Rectal smooth muscle tissue (tissue), 1 donor: ENCODE measurements around the gene C17orf75.

Experiments used
- H3K27ac ChIP-seq: one replicate; pipeline ENCODE4 v1.7.0; 2013; ENCODE audit warnings: low read depth, low read length, inconsistent platforms
- H3K27me3 ChIP-seq: one replicate; pipeline ENCODE4 v1.7.0; 2013; ENCODE audit warnings: low read length; ENCODE audit not compliant: control insufficient read depth, insufficient read depth
- H3K36me3 ChIP-seq: one replicate; pipeline ENCODE4 v1.7.0; 2013; ENCODE audit warnings: low read length; ENCODE audit not compliant: control insufficient read depth, insufficient read depth
- H3K4me1 ChIP-seq: one replicate; pipeline ENCODE4 v1.7.0; 2013; ENCODE audit warnings: low read length; ENCODE audit not compliant: control insufficient read depth, insufficient read depth
- H3K4me3 ChIP-seq: one replicate; pipeline ENCODE4 v1.7.0; 2013; ENCODE audit warnings: low read length
- H3K9ac ChIP-seq: one replicate; pipeline ENCODE4 v1.7.0; 2013; ENCODE audit warnings: low read length

The C17orf75 gene

GRCh38 chr17:32297860-32298259 is 44.1 kb downstream of the C17orf75 start:
- Histone ChIP-seq H3K4me3 (no peak overlapping the region), H3K36me3 (no peaks in the 10 kb centered on the region), H3K9ac (no peak overlapping the region), H3K27me3 (no peaks in the 10 kb centered on the region), H3K4me1 (no peaks in the 10 kb centered on the region), H3K27ac (no peak overlapping the region)

DNA sequence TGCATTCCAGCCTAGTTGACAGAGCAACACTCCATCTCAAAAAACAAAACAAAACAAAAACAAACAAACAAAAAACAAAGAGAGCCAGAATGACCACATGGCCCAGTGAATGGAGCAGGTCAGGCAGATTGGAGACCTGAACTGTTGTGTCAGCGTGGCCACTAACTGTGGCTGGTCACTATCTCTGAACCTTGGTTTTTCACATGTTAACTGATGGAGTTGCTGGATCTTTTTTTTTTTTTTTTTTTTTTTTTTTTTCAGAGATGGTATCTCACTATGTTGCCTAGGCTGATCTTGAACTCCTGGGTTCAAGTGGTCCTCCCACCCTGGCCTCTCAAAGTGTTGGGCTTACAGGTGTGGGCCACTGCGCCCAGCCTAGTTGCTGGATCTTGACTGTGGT is 44.5 kb downstream of the C17orf75 start:
- no peak overlapping the region for H3K27ac ChIP-seq
- H3K9ac ChIP-seq, result no peak overlapping the region
- no peaks in the 10 kb centered on the region for H3K36me3 ChIP-seq
- H3K4me3 ChIP-seq, result no peak overlapping the region
- no peaks in the 10 kb centered on the region for H3K4me1 ChIP-seq
- no peaks in the 10 kb centered on the region for H3K27me3 ChIP-seq

- H3K4me3 ChIP-seq, result no peak overlapping the region
- no peaks in the 10 kb centered on the region for H3K36me3 ChIP-seq
- H3K27ac ChIP-seq, result no peak overlapping the region
- no peak overlapping the region for H3K9ac ChIP-seq
- no peaks in the 10 kb centered on the region for H3K27me3 ChIP-seq
- H3K4me1 ChIP-seq, result no peaks in the 10 kb centered on the region
These were observed 49.9 kb downstream of the C17orf75 start for GRCh38 chr17:32292094-32292493.

DNA sequence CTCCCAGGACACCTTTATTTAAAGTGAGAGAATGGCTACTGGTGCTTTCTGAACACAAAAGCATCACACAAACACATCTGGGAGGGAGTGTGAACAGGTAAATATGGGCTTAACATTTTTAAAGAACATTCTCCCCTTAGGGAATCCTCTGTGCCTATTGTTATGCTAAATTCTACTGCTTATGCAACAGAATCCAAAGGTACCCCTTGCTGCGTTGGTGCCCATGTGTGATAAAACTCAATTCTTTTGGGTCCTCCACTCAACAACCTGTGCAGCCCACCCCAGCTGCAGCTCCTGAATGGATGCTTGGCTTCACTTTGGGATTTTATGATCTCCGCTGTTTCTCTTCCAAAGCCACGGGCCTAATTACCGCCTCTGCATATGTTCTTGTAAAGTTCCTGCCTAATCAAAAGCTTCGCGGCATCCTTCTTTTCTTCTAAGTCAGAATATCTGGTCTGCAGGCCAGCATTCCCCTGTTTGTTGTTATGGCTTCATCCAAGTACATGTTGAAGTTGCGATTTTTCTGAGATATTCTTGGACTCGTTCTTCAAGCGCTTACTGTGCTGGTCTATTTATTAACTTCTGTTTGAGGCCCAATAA is 52.4 kb downstream of the C17orf75 start:
- no peak overlapping the region for H3K9ac ChIP-seq
- no peaks in the 10 kb centered on the region for H3K36me3 ChIP-seq
- no peak overlapping the region for H3K27ac ChIP-seq
- no peaks in the 10 kb centered on the region for H3K4me1 ChIP-seq
- no peak overlapping the region for H3K4me3 ChIP-seq
- no peaks in the 10 kb centered on the region for H3K27me3 ChIP-seq

DNA sequence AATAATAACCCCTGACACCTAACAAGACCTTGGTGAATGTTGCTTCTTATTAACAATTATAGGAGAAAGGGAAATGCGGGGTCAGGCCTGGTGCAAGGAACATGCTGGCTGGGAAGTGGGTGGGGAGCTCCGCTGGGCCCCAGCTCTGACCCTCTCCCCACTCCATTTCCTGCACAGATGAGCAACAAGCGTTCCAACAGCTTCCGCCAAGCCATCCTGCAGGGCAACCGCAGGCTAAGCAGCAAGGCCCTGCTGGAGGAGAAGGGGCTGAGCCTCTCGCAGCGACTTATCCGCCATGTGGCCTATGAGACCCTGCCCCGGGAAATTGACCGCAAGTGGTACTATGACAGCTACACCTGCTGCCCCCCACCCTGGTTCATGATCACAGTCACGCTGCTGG is 53.4 kb downstream of the C17orf75 start:
- no peak overlapping the region for H3K4me3 ChIP-seq
- no peak overlapping the region for H3K27ac ChIP-seq
- H3K27me3 ChIP-seq, result peaks cover 5% of the 10 kb centered on the region
- no peaks in the 10 kb centered on the region for H3K36me3 ChIP-seq
- no peaks in the 10 kb centered on the region for H3K4me1 ChIP-seq
- no peak overlapping the region for H3K9ac ChIP-seq

GRCh38 chr17:32287804-32288511 is 54.0 kb downstream of the C17orf75 start:
- Histone ChIP-seq H3K27ac (no peak overlapping the region), H3K4me1 (no peaks in the 10 kb centered on the region), H3K4me3 (no peak overlapping the region), H3K27me3 (peaks cover 5% of the 10 kb centered on the region), H3K9ac (no peak overlapping the region), H3K36me3 (no peaks in the 10 kb centered on the region)

DNA sequence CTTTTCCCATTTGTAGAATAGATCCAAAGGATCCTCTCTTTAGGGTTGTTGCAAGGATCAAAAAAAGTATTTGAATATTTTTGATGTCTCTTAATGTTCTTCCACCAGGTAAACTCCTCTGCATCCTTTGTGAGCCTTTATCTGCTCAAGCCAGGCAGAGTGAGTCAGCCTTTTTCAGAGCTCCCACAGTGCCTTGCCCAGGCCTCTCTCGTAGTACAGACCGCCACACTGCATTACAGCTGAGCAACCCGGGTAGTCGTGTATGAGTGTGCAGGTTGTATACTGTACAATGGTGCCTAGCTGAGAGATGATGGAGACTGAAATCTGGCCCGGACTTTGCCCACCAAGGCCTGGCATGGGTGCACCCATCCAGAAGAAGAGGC is 55.5 kb downstream of the C17orf75 start:
- Histone ChIP-seq H3K9ac (no peak overlapping the region), H3K36me3 (no peaks in the 10 kb centered on the region), H3K4me3 (no peak overlapping the region), H3K27ac (no peak overlapping the region), H3K4me1 (no peaks in the 10 kb centered on the region), H3K27me3 (peaks cover 7% of the 10 kb centered on the region)

DNA sequence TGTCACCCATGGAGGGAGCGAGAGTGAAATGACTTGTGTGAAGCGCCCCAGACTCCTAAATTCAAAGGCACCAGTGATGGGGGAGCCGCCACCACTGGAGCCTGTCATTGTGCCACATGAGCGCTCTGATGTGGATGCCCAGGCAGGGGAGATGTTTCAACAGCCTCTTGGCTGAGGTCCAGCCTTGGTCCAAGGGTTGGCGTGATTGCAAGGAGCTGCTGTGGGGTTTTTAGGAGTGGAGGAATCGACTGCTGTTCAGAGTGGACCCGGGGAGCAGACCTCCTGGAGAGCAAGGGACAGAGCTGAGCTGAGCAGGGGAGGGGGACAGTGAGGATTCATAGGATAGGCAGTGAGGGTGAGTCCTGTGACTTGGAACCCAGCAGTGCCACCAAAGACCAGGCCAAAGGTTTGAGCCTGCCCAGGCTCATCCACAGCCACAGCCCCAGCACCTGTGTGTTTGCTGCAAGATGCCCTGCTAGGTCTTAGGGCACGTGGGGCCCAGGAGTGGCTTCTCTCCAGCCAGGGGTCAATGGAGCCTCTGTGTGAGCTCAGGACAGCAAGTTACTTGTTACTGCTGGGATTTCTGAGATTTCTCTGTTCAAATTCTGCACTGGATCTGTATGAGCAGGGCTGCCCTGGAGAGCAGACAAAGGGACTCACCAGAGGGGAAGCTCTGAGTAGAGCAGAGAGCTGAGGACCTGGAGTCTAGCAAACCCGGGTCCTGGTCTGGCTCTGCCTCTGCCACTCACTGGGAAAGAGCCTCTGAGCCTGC is 56.0 kb downstream of the C17orf75 start:
- Histone ChIP-seq H3K4me1 (no peaks in the 10 kb centered on the region), H3K36me3 (no peaks in the 10 kb centered on the region), H3K9ac (no peak overlapping the region), H3K4me3 (no peak overlapping the region), H3K27ac (no peak overlapping the region), H3K27me3 (peaks cover 7% of the 10 kb centered on the region)

DNA sequence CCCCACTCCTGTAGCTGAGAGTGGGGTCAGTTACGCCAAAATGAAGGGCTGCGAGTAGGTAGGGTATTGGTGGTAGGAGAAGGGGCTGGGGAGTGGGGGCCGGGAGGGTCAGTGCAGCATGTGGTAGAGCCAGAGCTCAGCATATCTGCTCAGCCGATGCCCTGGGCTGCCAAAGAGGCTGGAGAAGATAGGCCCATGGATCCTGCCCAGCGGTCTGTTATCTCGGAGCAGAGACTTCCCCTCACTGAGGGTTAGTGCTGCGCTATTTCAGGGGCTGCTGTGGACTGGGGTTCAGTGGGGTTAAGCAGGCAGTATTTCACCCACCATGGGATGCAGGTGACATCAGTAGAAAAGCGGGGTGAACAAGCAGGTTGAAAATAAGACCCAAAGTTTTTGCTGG is 56.7 kb downstream of the C17orf75 start:
- no peak overlapping the region for H3K4me3 ChIP-seq
- H3K27ac ChIP-seq, result no peak overlapping the region
- no peaks in the 10 kb centered on the region for H3K4me1 ChIP-seq
- H3K36me3 ChIP-seq, result no peaks in the 10 kb centered on the region
- H3K27me3 ChIP-seq, result peaks cover 7% of the 10 kb centered on the region
- no peak overlapping the region for H3K9ac ChIP-seq

DNA sequence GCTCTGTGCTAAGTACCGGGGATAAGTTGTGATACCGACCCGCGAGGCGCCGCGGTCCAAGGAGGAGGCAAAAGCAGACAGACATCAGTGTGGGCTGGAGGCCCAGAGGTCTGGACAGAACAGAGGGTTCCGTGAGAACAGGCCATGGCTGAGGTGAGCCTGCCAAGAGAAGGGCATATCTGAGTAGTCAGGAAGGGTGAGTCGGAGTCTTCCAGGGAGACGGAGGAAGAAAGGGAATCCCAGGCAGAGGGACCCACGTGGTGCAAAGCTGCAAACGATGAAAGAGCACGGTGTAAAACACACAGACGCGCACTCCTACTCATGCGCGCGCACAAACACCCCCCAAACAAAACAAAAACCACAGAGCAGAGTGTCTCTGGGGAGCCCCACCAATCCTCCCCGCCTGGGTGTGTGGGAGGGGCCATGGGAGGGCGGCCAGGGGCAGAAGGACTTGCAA is 58.2 kb downstream of the C17orf75 start:
- H3K27me3 ChIP-seq, result peaks cover 7% of the 10 kb centered on the region
- H3K9ac ChIP-seq, result no peak overlapping the region
- H3K4me1 ChIP-seq, result no peaks in the 10 kb centered on the region
- H3K4me3 ChIP-seq, result no peak overlapping the region
- no peak overlapping the region for H3K27ac ChIP-seq
- H3K36me3 ChIP-seq, result no peaks in the 10 kb centered on the region

DNA sequence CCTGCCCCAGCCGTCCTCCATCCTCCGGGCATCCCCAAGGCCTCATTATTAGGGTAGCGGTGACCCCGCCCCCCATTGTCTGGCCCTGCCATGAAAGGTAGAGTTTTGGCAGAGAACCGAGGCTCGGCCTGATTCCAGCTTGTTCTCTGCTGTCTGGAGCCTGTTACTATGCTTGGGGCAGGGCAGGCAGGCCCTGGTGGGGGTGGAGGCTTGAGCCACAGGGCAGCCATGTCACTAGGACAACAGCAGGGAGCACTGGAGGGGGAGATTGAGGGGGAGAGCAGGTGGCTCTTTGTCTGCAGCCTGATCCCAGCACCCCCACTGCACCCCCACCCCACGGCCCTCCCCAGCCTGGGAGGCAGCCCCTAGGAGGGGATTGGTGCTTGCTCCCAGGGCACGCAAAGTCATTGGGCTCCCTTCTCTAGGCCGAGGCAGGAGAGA is 60.9 kb downstream of the C17orf75 start:
- Histone ChIP-seq H3K36me3 (no peaks in the 10 kb centered on the region), H3K27me3 (peaks cover 12% of the 10 kb centered on the region), H3K27ac (no peak overlapping the region), H3K4me3 (no peak overlapping the region), H3K4me1 (no peaks in the 10 kb centered on the region), H3K9ac (no peak overlapping the region)

- H3K27ac ChIP-seq, result no peak overlapping the region
- no peak overlapping the region for H3K4me3 ChIP-seq
- H3K9ac ChIP-seq, result no peak overlapping the region
- no peaks in the 10 kb centered on the region for H3K4me1 ChIP-seq
- peaks cover 17% of the 10 kb centered on the region for H3K27me3 ChIP-seq
- no peaks in the 10 kb centered on the region for H3K36me3 ChIP-seq
These were observed 61.9 kb downstream of the C17orf75 start for GRCh38 chr17:32279891-32280716.
